ENCODE measurements around the gene CSF3R. TPM values are rescaled to one million over a fixed set of nuclear protein-coding genes. Genes with fewer than 3 reads are reported as not detected.

CSF3R gene
- total and polyA plus RNA-seq, 8 donors, result 5.7 to 334 (median 10.7) TPM

- Histone ChIP-seq H3K4me3 (no peak overlapping the region), H3K4me1 (peaks cover 0 to 67% of the 10 kb centered on the region in 2 donors), H3K27ac (no peak overlapping the region), H3K36me3 (peaks cover 0 to 93% of the 10 kb centered on the region in 2 donors), H3K27me3 (no peaks in the 10 kb centered on the region), H3K9me3 (no peaks in the 10 kb centered on the region)
- TF ChIP-seq CTCF (IDR thresholded peaks at IDR 0.05), result no peak
- ATAC-seq (peak; percentile 67), DNase-seq (no peak)
- intact Hi-C loops (cut with DNase I), result no loop called here
Measured at GRCh38 chr1:36475910-36476604, 6.7 kb downstream of the CSF3R start.

GRCh38 chr1:36475341-36475740, 7.4 kb downstream of the CSF3R start:
- Histone ChIP-seq H3K36me3 (peaks cover 0 to 97% of the 10 kb centered on the region in 2 donors), H3K4me1 (peaks cover 0 to 60% of the 10 kb centered on the region in 2 donors), H3K27ac (peak overlapping the region in 1 of 2 donors; percentile 18), H3K9me3 (no peaks in the 10 kb centered on the region), H3K4me3 (no peak overlapping the region), H3K27me3 (no peaks in the 10 kb centered on the region)
- DNase-seq (no peak), ATAC-seq (no peak)
- intact Hi-C loops (cut with DNase I), result no loop called here
- TF ChIP-seq CTCF (IDR thresholded peaks at IDR 0.05), result no peak

GRCh38 chr1:36472656-36473055, 10.1 kb downstream of the CSF3R start:
- intact Hi-C loops (cut with DNase I), result no loop called here
- no peak for TF ChIP-seq CTCF (IDR thresholded peaks at IDR 0.05)
- ATAC-seq, result no peak

GRCh38 chr1:36471830-36472641, 10.7 kb downstream of the CSF3R start:
- no peaks in the 10 kb centered on the region for H3K9me3 ChIP-seq
- ATAC-seq (no peak), DNase-seq (no peak)
- no peak overlapping the region for H3K27ac ChIP-seq
- peaks cover 0 to 100% of the 10 kb centered on the region in 2 donors for H3K36me3 ChIP-seq
- H3K4me3 ChIP-seq, result no peak overlapping the region
- no peak for TF ChIP-seq CTCF (IDR thresholded peaks at IDR 0.05)
- peaks cover 0 to 28% of the 10 kb centered on the region in 2 donors for H3K4me1 ChIP-seq
- intact Hi-C loops (cut with DNase I), result no loop called here
- no peaks in the 10 kb centered on the region for H3K27me3 ChIP-seq

More at GRCh38 chr1:36472656-36473055, 10.1 kb downstream of the CSF3R start:
- H3K9me3 ChIP-seq, result no peaks in the 10 kb centered on the region
- H3K4me1 ChIP-seq, result peaks cover 0 to 34% of the 10 kb centered on the region in 2 donors
- H3K27me3 ChIP-seq, result no peaks in the 10 kb centered on the region
- no peak overlapping the region for H3K4me3 ChIP-seq
- DNase-seq, result no peak
- peaks cover 0 to 100% of the 10 kb centered on the region in 2 donors for H3K36me3 ChIP-seq
- no peak overlapping the region for H3K27ac ChIP-seq

GRCh38 chr1:36469163-36469562, 13.6 kb downstream of the CSF3R start:
- DNase-seq (no peak), ATAC-seq (no peak)
- intact Hi-C loops (cut with DNase I), result no loop called here
- Histone ChIP-seq H3K27me3 (no peaks in the 10 kb centered on the region), H3K4me3 (no peak overlapping the region), H3K27ac (no peak overlapping the region), H3K4me1 (peaks cover 11 to 21% of the 10 kb centered on the region in 2 donors), H3K36me3 (peaks cover 0 to 80% of the 10 kb centered on the region in 2 donors), H3K9me3 (no peaks in the 10 kb centered on the region)
- no peak for TF ChIP-seq CTCF (IDR thresholded peaks at IDR 0.05)

Measured in left lung (tissue), 10 donors.